Measurements from ENCODE around the gene CDH22.

DNA sequence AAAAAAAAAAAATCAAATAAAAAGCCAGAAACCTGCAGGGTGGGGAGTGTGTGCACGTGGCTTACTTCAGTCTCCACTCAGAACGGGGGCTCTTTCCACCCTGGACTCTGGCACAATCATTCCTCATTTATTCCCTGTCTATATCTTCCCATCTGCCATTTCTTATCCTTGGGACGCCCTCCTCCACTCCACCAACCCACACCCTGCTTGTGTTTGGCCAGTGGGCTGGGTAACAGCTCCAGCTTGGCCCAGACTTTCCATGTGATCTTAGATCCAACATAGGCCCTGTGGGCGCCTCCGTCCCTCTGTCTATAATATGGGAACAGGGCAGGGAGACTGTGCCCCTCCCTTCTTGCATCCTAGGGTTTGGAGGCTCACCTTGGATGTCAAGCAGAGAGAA, 122.1 kb downstream of the CDH22 start:
- TF ChIP-seq TAF1 (IDR thresholded peaks at IDR 0.05; ENCODE audit: control insufficient read depth, extremely low read depth, insufficient read depth, low read length, severe bottlenecking) (no peak), SP1 (CRISPR knock-in tag; IDR thresholded peaks at IDR 0.05) (no peak), ZFP36 (IDR thresholded peaks at IDR 0.05; ENCODE audit: low read depth, low read length, partially characterized antibody) (no peak), ZNF347 (CRISPR knock-in tag; IDR thresholded peaks at IDR 0.05; ENCODE audit: low read depth) (no peak), ZBTB7A (IDR thresholded peaks at IDR 0.05; ENCODE audit: borderline replicate concordance, control insufficient read depth, low read depth, low read length) (no peak), FOXJ3 (CRISPR knock-in tag; IDR thresholded peaks at IDR 0.05) (no peak), EZH2 (IDR thresholded peaks at IDR 0.05; ENCODE audit: borderline replicate concordance, low read depth, low read length) (no peak), ZSCAN29 (IDR thresholded peaks at IDR 0.05) (no peak), SRF (CRISPR knock-in tag; IDR thresholded peaks at IDR 0.05) (no peak)
